GM18508 (cell line): Measurements from ENCODE around the gene BRI3BP.
"Not testable (repeated sequence)": the region's sequence is repeated elsewhere in the genome, so short reads cannot be mapped to it uniquely, and the experiment has no call there.

Experiments
- ATAC-seq: cut with Tn5 transposase; IDR thresholded peaks from one replicate; pipeline ENCODE4 v1.9.1; 2021; ENCODE audit warnings: moderate number of reproducible peaks; ENCODE audit not compliant: insufficient read depth, unreplicated experiment

The BRI3BP gene

DNA sequence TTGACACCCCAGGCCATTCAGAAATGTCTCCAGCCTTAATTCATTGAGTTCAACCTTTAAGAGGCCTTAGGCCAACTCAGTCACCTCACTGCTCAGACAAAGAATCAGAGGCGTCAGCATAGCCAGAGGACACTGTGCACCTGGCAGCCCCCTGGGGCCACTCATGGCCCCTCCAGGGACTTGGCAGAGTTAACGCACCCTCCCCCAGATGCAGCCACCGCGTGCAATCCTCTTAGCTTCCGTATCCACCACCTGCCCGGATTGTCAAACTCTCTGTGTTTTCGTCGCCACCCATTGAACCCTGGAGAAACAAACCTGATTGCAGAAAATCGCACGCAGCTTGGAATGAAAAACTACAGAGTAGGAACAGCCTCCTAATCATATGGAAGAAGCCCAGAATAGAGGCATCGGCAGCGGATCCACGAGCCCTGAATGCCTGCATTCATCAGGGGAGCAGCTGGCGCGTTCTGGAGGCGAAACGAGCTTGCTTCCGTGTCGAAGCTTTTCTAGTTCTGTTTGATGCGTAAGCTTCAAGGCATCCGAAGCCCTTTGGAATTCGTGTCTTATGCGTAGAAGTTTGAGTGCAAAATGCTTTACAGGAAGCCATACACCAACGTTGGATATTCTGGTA is 22.4 kb downstream of the BRI3BP start:
- ATAC-seq = no peak

DNA sequence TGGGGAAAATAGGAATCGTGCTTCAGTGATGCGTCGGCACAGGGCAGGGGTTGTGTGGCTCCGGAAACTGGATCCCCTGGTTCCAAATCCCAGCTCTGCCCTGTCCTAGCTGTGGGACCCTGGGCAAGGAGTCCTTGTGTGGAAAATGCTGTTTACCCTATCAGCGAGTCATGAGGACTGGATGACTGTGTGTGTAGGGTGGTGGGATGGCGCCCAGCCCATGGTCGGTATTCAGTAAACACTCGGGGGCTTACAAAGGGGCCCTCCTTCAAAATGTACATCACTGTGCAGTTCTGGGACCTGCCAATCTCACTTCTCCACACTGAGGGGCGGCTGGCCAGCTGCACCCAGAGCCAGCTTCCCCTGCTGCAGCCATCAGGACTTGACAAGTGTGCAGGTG is 24.4 kb downstream of the BRI3BP start:
- ATAC-seq = no peak

DNA sequence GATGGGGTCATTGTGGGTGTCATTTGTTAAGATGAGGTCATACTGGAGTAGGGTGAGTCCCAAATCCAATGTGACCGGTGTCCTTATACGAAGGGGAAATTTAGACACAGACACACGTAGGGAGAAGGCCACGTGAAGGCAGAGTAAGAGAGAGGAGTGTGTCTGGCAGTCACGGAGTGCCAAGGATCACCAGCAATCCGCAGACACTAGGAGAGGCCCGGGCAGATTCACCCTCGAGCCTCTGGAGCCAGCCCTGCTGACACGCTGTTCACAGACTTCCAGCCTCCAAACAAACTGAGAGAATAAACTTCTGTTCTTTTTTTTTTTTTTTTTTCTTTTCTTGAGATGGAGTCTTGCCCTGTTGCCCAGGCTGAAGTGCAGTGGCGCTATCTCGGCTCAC is 24.9 kb downstream of the BRI3BP start:
- no peak for ATAC-seq

- no peak for ATAC-seq
Observed at GRCh38 chr12:125021096-125021495, 27.7 kb downstream of the BRI3BP start.

DNA sequence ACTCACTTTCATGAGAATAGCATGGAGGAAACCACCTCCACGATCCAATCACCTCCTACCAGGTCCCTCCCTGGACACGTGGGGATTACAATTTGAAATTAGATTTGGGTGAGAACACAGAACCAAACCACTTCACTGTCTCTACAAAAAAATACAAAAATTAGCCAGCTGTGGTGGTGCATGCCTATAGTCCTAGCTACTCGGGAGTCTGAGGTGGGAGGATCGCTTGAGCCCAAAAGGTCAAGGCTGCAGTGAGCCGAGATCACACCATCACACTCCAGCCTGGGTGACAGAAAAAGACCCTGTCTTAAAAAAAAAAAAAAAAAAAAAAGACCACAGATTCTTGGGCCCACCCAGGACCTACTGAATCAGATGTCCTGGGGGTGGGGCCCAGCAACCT is 28.3 kb downstream of the BRI3BP start:
- ATAC-seq = no peak

DNA sequence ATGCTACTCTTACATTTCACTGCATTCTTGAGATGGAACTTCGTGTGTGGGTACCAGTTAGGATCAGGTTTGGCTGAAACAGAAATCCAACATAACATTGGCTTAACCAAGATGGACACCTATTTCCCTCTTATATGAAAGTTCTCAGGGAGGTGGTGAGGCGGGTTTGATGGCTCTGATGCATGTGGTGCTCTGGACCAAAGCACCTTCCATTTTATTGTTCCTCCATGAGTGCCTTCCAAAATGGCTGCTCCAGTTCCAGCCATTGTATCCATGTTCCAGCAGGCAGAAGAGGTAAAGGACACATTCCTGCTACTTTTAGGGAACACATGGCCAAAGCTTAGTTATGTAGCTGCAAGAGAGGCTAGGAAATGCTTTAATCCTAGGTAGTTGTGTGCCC is 29.6 kb downstream of the BRI3BP start:
- ATAC-seq = no peak

DNA sequence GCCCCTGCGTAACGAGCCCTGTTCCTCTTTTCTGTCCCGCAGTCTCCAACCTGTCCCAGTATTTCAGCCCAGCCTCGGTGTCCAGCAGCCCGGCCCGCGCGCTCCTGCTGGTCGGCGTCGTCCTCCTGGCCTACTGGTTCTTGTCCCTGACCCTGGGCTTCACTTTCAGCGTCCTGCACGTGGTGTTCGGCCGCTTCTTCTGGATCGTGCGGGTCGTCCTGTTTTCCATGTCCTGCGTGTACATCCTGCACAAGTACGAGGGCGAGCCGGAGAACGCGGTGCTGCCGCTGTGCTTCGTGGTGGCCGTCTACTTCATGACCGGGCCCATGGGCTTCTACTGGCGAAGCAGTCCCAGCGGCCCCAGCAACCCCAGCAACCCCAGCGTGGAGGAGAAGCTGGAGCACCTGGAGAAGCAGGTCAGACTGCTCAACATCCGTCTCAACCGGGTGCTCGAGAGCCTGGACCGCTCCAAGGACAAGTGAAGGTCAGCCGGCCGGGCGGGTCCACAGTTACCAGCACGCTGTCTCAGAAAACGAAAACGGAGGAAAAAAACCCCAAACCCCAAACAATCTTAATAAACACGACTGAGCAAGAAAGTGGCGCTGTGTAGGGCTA is 31.6 kb downstream of the BRI3BP start:
- no peak for ATAC-seq

DNA sequence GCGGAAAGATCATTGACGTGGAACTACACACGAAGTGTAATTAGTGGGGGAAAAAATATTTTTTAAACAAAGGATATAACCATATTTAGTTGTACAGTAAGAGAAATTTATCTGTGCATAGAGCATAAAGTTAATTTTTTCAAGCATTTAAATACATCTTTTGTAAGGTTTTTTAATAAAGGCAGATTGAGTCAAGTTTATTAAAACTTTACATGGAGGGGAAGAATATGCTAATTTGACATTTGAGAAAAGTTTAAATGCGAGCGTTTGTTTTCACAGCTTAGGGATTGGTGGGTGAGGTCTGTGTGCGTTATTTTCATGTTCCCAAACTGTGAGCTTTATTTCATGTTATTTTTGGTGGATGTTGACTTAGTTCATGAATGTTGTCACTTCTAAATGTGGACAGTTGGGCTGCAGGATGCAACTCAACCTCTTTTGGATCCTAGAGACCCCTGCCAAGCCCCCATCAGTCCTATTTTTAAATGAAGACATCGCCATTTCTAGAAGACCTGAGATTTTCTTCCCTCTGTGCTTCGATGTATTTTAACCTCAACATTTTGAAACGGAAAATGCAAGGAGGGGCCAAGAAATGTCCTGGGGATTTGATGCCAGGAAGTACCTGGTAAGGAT is 32.3 kb downstream of the BRI3BP start:
- no peak for ATAC-seq

DNA sequence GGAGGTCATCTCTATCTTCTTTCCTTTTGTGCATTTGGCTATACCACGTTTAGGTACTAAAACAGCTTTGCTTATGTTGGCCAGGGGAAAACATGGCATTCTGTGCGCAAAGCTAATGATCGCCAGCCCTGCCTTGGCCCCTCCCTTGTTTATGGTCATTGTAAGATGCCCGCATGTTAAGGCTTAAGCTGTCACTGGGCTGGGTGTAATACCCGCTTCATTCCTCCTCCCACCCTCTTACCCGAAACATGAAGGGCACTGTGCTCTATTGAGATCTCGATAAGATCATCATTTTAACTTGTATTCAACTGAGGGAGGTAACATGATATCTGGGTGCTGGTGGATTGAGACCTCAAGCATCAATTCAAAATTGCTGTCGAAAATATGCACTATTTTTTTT is 34.7 kb downstream of the BRI3BP start:
- no peak for ATAC-seq

DNA sequence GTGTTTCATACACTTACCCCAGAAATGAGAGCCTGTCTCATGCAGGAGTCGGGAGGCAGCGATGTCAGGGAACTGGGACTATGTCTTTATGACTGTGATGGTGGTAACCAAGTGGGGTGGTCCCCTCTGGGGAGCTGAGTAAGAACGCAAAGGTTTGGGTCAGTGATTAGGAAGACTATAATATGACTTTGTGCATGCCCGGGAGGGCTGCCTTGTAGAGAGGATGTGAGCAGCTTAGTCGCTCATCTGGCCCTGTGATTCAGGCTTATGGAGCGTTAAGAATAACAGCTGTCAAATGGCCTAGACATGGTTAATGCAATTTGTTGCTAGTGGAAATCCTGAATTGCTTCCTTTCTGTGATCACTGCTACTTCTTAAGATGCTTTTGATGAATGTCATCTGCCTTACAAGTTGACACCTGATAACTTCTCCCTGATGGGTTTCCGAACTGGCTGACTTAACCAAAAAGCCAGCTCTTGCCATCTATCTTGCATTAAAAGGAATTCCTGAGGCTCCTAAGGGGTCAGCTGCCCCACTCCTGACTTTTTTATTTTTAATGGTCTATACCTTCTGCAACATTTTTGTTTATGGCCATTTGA is 36.4 kb downstream of the BRI3BP start:
- ATAC-seq = no peak

DNA sequence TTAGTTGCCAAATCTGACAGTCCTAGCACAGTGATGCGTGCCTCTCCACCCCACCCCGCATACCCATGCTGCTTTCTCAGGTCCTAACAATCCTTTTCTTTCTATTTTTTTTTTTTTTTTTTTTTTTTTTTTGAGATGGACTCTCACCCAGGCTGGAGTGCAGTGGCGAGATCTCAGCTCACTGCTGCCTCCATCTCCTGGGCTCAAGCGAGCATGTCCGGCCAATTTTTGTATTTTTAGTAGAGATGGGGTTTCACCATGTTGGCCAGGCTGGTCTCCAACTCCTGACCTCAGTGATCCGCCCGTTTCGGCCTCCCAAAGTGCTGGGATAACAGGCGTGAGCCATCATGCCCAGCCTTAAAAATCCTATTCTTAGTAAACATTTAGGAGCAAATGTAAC is 38.0 kb downstream of the BRI3BP start:
- not testable (repeated sequence) for ATAC-seq

DNA sequence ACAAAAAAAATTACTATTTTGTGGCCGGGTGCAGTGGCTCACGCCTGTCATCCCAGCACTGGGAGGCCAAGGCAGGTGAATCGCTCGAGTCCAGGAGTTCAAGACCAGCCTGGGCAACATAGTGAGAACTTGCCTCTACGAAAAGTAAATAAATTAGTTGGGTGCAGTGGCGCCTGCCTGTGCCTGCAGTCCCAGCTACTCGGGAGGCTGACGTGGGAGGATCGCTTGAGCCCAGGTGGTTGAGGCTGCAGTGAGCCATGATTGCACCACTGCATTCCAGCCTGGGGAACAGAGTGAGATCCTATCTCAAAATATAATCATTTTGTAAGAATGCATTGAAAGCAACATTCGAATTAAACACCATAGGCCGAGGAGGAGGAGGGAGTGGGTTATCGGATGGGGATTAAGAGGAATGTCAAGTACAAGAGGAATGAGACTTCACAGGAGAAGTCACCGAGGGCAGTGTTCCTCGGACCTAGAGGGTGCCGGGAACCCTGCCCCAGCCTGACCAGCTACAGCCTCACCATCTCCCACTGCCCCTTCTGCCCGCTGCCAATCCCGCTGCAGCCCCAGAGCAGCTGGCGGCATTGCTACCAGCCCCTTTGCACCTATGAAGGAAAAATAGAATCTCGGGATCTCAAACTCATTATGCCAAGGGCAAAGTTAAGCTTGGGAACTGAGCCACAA is 39.2 kb downstream of the BRI3BP start:
- no peak for ATAC-seq

DNA sequence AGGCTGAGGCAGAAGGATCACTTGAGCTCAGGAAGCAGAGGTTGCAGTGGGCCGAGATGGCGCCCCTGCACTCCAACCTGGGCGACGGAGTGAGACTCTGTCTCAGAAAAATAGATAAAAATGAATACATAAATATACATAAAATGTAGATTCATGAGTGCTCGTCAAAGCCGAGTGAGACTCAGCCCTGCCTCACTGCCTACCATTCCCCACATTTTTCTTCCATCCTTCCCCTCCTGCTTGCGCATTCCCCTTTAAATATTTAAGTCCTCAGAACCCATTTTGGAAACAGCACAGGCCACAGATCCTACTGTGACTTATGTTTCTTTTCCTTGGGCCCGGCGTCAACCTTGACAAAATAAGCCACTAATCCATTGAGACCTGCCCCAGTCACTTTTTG is 39.8 kb downstream of the BRI3BP start:
- ATAC-seq = no peak

DNA sequence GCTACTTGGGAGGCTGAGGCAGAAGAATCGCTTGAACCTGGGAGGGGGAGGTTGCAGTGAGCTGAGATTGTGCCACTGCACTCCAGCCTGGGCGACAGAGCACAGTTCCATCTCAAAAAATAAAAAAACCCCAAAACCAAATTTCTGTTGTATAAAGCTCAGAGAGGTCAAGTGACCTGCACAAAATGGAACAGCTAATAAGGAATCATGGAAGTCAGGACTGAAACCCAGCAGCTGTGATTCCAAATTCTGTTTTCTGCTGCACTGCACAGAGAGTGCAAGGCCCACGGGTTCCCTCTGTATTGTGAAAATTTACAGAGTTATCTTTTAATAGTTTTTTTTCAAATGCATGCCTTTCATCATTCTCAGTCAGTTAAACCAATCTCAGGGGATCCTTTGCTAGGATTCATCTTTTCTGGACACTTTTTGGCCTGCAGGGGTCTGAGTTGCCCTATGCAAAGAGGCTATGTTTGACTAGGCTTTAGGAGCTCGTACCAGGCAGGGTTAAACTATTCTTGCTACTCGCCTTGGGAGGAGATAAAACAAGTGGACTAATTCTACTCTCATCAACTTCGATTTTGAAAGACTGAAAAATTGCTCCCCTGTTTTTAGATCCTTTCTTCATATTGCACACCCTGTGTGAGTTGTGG is 45.7 kb downstream of the BRI3BP start:
- ATAC-seq = no peak

GRCh38 chr12:125049093-125049458 is 55.6 kb downstream of the BRI3BP start:
- no peak for ATAC-seq

GRCh38 chr12:125050446-125050845 is 57.0 kb downstream of the BRI3BP start:
- no peak for ATAC-seq

GRCh38 chr12:125050868-125051267 is 57.4 kb downstream of the BRI3BP start:
- ATAC-seq = no peak

DNA sequence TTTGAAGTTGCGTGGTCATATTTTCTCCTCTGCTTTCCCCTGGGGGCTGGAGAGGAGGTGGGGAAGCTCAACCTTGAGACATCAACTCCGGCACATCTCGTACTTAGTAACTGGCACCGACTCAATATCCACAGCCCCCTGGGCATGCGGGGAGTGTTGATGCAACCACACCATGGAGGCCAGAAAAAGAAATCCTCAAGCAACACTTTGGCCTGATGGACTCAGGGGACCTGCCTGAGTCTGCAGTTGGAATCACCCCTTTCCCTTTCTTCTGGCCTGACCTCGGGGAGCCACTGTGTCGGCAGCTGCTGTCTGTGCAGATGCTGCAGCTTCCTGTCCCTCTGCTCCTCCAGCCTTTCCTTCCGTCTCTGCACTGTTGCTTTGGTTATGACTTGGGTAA is 60.4 kb downstream of the BRI3BP start:
- no peak for ATAC-seq

DNA sequence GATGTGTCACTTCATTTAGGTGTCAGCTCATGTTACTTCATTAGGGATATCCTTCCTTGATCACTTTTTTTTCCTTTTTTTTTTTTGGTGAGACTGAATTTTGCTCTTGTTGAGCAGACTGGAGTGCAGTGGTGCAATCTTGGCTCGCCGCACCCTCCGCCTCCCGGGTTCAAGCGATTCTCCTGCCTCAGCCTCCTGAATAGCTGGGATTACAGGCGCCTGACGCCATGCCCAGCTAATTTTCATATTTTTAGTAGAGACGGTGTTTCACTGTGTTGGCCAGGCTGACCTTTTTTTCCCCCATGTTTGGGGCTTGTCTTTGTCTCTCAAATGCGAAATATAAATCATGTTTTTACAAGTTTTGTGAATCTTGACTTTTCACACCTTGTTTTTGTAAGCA is 62.1 kb downstream of the BRI3BP start:
- no peak for ATAC-seq

DNA sequence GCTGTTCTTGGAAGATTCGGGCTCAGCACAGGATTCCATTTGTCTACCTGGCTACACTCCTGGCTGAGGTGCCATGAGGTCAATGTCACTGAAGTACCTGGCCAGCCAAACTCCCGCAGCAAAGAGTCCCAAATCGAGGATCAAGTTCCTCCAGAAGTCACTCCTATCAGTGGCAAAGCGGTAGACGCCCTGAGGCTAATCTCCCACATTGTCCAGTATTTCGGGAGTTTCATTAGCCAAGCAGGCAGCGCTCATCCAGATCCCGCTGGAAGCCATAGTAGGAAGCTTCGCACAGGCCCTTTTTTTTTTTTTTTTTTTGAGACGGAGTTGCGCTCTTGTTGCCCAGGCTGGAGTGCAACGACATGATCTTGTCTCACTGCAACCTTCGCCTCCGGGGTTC is 62.9 kb downstream of the BRI3BP start:
- no peak for ATAC-seq

- no peak for ATAC-seq
Observed at GRCh38 chr12:125057708-125058107, 64.3 kb downstream of the BRI3BP start.
